ENCODE measurements around the gene GALNTL6.
"Not testable (repeated sequence)": the region's sequence is repeated elsewhere in the genome, so short reads cannot be mapped to it uniquely, and the experiment has no call there.

Gene GALNTL6

DNA sequence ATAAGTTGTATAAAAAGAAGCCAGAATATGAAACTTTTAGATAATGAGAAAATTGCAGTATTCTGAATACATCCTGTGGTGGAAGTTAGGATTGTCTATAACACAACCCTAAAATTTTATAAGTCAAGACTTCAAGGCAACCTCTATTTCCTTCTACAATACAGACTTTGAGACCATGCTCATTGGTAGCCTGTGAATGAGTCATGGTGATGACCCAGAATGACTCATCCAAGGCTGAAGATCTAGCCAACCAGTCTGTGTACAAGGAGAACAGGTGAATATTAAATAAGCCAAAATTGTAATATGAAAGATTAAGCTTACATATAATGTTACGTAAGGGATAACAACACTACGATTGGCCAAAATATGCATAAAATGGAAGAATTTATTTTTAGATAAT is 879.5 kb downstream of the GALNTL6 start:
- DNase-seq = no peak

DNA sequence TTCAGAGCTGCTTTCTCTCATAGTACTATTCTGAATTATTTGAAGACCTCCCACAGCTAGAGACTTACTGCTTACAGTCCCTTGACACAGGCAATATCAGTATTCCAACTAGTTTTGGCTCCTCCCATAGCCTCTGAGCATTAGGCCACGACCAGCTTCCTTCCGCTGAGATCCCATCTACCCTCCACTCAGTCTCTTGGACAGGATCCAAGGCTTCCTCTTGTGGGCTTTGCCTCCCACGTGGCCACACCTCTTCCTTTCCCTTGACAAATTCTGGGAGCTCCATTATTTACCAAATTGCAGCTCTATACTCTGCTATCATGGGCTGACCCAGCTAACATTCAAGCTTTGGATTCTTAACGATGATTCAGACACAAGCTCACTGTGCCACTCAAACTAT is 885.1 kb downstream of the GALNTL6 start:
- no peak for DNase-seq

DNA sequence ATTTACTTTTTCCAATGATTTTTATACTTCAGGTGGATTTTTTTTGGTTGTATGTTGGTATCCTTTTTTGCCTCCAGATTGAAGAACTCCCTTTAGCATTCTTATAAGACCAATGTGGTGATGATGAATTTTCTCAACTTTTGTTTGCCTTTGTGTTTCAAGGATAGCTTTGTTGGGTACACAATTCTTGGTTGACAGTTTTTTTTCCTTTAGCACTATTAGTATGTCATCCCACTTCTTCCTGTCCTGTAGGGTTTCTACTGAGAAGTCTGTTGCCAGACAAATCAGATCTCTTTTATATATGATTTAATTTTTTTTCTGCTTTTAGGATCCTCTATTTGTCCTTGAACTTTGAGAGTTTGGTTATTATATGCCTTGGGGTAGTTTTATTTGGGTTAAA is 892.4 kb downstream of the GALNTL6 start:
- DNase-seq = no peak

DNA sequence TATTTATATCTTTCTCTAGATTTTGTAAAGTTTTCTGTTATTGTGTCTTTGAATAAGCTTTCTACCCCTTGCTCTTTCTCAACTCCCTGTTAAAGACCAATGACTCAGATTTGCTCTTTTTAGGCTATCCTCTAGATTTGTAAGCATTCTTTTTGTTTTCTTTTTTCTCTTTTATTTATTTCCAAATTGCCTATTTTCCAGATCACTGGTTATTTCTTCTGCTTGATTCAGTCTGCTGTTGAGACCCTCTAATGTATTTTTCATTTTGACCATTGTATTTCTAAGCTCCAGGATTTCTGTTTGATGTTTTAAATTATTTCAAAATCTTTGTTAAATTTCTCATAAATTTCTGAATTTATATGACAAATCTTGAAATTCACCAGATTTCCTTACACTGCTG is 892.8 kb downstream of the GALNTL6 start:
- no peak for DNase-seq

DNA sequence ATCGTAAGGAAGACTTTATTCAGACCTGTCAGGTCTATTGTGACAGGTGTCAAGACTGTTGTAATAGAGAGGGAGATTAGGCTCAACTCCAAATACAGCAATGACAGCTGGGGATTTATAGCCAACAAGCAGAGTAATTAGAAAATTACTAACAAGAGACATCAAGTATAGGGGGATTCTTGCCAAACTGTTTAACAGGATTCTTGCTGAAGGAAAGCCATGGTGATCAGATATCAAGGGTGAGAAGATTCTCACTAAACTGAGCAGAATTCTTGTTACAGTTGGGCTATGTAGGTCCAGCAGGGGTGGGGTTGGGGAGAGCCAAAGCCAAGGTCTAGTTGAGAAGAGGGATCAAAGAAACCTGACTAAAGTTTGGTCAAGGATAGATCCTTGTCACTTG is 894.4 kb downstream of the GALNTL6 start:
- DNase-seq = no peak

DNA sequence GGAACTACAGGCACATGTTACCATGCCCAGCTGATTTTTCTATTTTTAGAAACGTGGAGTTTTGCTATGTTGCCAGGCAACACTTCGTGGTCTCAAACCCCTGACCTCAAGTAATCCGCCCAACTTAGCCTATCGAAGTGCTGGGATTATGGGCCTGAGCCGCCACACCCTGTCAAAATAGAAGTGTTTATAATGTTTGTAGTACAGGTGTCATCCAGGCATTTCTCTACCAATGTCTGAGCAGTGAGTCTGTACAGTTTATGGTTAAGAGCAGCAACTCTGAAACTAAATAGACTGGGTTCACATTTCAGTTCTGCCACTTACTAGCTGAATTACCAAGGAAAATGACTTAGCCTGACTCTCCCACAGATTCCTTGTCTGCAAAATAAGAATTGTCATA is 895.0 kb downstream of the GALNTL6 start:
- DNase-seq = no peak

DNA sequence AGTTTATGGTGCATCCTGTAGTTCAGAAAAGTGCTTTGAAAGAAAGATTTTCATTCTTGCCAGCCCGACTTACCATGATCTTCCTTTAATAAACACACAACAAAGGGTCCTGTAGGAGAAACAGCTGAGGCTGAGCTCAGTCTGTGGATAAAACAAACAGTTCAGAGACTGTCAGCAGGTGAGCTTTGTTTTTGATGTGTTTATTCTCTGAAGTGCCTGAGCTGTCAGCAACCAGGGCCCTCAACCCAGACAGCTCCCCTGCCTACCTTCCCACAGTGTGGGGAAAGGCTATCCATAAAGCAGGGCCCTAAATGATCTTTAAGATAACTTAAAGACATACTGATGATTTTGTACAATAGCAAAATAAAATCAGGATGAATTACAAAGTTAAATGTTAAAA is 896.2 kb downstream of the GALNTL6 start:
- DNase-seq = no peak

DNA sequence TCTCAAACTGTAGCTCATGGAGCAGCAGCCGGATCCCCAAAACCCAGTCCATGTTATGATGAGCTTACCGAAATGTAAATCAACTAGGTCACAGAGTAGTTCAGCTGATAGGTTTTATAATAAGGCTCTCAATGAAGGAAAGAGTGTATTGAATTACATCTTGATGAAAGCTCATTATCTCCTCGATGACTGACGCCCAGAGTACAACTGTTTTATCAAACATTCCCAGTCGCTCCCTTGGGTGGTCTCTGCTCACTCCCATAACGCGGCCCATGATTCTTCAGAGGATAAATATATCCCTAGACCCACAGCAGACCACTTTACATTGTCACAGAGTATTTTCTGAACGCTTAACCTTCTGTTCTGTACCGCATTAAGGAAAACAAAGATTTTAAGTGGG is 903.1 kb downstream of the GALNTL6 start:
- no peak for DNase-seq

DNA sequence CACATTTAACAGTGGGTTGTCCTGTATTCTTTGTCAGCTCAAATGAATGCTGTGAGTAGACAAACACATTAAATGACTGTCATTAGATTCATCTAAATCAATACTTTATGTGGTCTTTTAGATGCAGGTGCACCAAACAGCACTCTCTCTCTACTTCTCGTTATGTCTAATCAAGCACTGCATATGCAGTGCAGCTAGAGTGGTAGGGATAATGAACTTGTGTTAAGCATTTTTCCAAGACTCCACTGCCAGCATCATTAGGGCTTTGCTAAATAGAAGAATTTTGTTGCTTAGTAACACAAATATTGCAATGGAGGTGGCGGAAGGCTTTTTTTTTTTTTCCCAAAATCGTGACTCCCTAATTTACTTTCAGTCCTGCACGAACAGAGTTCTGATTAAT is 908.5 kb downstream of the GALNTL6 start:
- no peak for DNase-seq

DNA sequence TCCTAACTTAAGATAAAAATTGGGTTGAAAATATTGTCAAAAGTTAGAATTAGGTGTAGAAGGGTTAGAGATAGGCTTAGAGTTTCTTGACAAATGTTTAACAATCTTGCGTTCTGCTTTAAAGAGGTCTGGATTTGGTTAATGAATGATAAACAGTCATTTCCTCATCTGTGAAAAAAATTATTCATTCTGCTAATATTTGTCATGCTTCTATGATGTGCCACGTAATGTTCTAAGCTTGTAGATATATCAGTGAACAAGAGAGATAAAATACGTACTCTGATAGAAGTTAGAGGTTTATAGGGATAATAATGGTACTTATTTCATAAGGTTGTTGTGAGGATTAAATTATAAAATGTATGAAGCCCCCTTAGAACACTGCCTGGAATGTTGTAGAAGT is 912.4 kb downstream of the GALNTL6 start:
- DNase-seq = no peak

DNA sequence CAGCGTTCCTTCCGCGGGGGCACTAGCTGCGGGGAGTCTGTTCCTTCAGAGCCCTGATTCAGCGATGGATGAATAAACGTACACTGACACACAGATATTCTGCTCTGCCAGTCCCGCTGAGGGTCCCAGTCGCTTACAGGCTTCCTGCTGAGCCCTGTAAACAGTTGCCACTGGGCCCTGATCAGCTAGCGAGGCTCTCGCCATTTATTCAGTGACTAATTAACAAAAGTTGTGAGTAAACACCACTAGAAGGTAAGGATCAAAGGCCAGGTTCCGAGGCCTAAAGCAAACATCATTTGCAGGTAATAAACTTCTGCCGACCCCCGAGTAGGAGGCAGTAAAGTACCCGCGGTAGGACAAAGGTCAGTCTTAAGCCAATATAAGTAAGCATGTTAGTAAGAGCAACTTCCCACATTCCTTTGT is 912.8 kb downstream of the GALNTL6 start:
- no peak for DNase-seq

DNA sequence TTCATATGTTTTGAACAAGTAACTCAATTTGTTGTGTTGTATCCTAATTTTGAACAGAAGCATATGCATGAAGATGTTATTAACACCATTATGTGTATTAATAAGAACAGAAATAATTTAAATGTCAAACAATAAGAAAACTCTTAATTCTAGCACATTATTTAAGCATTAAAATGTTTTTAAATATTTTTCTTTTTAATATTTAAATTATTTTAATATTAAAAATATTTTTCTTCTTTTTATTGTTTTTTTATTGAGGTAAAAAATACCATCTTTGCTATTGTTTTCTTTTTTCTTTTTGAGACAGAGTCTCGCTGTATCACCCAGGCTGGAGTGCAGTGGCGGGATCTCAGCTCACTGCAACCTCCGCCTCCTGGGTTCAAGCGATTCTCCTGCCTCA is 914.4 kb downstream of the GALNTL6 start:
- DNase-seq = no peak

DNA sequence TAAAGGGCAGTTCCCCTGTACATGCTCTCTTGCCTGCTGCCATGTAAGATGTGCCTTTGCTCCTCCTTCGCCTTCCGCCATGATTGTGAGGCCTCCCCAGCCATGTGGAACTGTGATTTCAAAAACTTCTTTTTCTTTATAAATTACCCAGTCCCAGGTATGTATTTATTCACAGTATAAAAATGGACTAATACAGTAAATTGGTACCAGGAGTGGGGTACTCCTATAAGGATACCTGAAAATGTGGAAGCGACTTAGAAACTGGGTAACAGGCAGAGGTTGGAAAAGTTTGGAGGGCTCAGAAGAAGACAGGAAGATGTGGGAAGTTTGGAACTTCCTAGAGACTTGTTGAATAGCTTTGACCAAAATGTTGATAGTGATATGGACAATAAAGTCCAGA is 920.4 kb downstream of the GALNTL6 start:
- not testable (repeated sequence) for DNase-seq

DNA sequence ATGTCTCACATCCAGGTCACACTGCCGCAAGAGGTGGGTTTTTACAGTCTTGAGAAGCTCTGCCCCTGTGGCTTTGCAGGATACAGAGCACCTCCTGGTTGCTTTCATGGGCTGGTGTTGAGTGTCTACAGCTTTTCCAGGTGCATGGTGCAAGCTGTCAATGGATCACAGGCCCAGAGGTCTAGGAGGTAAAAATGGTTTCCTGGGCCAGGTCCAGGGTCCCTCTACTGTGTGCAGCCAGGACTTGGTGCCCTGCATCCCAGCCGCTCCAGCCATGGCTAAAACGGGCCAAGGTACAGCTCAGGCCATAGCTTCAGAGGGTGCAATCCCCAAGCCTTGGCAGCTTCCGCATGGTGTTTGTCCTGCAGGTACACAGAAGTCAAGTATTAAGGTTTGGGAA is 921.4 kb downstream of the GALNTL6 start:
- no peak for DNase-seq

DNA sequence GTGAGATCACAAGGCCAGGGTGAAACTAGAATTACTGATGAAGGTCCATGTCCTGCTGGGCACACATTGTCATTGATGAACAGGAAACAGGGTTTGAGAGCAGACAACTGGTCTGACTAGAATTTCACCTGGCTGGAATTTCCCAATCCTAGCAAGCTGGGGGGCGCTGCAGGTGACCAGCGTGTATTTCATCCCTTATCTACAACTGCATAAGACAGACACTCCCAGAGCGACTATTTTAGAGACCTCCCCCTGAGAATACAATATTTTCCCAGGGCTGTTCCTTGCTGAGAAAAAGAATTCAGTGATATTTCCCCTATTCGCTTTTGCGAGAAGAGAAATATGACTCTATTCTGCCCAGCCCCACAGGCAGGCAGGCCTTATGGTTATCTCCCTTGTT is 922.8 kb downstream of the GALNTL6 start:
- no peak for DNase-seq

DNA sequence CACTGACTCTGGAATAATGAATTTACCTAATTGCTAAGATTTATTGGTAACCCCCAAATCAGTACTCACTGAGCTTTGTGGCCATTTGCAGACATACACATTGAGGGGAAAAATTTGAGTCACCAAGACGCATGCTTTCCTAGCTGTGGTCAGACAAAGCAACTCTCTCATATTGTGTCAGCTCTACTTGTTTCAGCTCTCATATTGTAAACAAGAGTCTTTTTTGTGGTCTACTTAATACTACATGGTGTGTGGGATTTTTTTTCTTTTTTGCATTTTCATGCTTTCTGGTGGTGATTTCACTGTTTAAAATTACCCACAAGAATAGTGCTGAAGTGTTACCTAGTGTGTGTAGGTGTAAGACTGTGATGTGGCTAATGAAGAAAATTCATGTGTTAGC is 927.2 kb downstream of the GALNTL6 start:
- DNase-seq = no peak

DNA sequence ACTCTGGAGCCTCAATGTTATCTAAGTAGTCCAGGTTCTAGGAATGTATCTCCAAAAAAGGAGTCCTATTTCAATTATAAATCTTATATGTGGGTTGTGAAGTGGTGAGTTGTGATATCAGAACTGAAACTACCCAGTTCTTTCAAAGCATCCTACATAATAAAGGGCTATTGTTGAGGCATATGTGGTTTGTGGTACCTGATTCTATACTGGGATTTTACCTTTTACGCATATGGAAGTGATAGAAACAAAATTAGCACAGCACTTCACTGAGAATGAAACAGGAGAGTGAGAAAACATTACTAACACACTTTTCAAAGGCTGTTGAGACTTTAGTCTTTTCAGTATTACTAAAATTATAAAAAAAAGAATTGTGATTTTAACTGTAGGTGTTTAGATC is 937.7 kb downstream of the GALNTL6 start:
- no peak for DNase-seq

DNA sequence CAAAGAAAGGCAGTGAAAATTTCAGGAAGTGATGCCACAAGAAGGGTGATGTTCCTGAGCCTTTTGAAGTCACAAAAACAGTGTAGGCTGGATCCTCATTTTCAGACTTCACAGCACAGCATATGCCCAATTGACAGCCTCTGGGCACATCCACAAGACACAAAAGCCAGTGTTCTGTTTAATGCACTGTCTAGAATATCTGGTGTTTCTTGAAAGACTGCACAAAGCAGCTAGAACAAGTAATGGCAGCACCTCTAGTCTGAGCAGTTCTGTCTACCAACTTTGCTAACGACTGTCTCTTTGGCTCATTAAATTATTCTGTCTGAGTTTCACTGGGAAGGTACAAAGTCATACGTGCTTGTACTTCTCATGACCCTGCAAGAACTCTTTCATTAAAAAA is 938.3 kb downstream of the GALNTL6 start:
- no peak for DNase-seq

DNA sequence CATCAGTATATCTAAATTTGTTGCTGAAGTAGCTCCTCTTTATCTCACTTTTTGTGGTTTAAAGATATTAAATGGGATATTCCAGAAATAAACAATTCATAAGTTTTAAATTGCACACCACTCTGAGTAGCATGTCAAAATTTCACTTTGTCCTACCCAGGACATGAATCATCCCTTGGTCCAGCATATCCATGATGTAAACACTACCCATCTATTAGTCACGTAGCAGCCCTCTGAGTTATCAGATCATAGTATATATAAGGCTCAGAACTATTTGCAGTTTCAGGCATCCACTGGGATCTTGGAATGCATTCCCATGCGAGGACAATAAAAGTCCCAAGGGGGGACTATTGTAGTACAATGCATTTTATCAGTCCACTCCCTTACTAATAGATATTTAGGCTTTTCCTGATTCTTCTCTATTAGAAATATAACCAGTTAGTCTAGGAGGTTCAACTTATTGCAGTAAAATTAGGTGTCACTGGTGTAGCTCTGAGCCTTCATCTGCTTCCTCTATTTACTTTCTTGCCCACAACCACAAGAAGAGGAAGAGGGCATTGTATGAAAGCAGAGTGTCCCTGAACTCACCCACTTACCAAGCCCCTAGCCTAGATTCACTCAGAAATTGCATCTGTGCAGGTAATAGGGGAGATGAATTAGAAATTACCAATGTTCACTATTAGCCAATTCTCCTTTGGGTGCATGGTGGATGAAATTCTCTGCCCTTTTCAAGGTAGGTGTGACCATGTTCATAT is 945.6 kb downstream of the GALNTL6 start:
- no peak for DNase-seq

DNA sequence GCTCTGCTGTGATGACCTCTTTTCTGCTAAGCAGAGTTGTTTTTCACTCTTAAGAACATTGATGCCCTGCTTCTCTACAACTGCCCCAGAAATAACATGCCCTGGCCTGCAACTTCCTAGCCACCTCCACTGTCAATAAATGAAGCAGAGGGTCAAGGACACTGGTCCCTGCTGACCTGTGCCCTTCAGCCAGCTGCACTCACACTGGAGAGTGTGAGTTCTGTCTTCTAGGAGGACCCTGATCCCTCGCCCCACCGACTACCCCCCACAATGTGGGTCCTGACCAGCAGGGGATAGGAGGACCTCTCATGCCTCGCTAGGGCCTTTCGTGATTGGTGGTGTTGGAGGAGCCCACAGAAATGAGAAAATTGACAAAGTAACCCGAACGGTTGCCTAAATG is 947.3 kb downstream of the GALNTL6 start:
- DNase-seq = no peak

DNA sequence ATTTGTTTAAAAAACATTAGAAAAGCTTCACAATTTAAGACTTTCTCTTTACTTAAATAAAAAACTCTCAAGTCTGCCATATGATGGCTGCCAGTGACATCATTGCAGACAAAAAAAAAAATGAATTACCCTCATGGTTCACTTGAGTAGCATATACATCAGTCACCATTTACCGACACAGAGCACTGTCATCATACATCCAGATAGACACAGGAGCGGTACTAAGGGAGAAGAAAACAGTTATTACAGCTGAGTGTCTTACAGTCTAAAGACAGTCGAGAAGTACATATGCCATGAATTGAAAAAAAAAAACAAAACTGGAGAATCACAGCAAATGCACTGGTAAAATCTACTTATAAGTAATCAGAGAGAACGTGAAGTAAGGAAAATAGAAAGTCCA is 949.7 kb downstream of the GALNTL6 start:
- DNase-seq = no peak

DNA sequence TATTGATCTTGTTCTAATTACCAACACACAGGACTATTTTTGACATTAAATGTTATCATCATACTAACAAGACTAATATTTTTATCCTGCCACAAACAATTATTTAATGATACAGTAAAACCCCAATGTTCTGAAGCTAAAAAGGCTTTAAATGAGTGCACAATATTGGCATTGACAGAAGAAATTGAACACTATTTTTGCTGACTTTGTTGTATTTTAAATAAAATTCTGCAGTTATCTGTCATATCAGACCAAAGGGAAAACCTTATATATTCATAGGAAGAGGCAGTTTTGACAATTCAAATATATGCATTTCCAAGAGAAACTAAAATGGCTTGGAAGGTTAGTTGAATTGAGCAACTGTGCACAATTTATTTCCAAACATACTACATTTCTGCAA is 957.6 kb downstream of the GALNTL6 start:
- no peak for DNase-seq

DNA sequence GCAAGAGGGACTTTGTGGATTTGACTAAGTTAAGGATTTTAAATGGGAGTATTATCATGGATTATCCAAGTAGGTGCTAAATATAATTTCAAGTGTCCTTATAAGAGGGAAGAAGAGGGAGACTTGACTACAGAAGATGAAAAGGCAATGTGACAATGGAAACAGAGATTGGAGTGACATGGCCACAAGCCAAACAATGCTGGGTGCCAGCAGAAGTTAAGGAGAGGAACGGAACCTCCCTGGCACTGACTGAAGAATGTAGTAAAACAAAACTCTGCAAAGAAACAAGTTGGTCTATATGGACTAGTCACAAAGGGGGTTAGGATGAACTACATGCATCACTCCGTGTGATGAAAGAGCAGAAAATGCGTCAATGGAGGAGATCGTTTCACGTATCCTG is 959.6 kb downstream of the GALNTL6 start:
- DNase-seq = no peak

DNA sequence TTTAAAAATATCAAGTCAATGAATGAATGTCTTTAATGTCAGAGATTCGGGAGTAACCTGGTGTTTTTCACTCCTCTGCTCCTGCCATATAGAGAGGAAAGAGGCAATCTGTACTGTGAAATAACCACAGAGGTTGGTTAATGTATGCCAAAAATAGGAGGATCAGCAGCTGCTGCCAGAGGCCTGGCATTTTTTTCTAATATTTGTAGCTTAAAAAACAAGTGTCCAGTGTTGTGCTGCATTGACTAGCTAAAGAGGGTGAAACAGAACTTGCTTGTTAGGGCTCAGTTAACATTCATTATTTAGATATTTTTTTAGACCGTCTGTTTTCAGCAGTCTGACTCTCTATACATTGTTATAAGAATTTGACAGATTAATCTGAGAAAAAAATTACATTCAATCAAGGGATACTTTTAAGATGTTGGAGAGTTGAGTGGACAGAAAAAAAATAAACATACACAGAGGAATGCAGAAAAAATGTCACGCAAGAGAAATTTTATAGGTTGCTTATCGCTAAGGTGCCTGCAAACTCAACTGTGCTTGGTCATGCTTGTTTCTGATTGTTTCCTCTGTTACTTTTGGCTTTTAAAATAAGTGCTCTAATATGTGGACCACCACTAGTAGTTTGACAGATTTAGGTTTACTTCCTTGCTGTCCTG is 963.1 kb downstream of the GALNTL6 start:
- DNase-seq = no peak
